WTC11 (cell line): ENCODE data around the gene CHRM1. TPM values are rescaled to one million over a fixed set of nuclear protein-coding genes. Genes with fewer than 3 reads are reported as not detected.

Source experiments
- ATAC-seq: fragments of 200-7000 bp; cut with Tn5 transposase; 2 replicates; pipeline ENCODE4 v1.10.0; 2021; ENCODE audit warnings: mild to moderate bottlenecking, moderate library complexity
- CTCF ChIA-PET: fragments of 300-600 bp; sonication (Branson Sonifier 250); formaldehyde crosslinking; loops from one replicate; lab custom pipeline; 2021; ENCODE audit warnings: antibody characterized with exemption; lab: Charles Lee
- POLR2A ChIA-PET: fragments of 350-600 bp; sonication (Branson Sonifier 250); formaldehyde crosslinking; loops from one replicate; lab custom pipeline; 2021; ENCODE audit warnings: antibody characterized with exemption; lab: Charles Lee
- DNase-seq: peaks from one replicate; pipeline ENCODE4 v3.0.0; 2021; ENCODE audit warnings: low spot score
- H3K27ac Mint-ChIP-seq: 2 replicates; pipeline ENCODE4 v1.8.0; 2021; ENCODE audit warnings: mixed read lengths
- H3K27me3 Mint-ChIP-seq: 2 replicates; pipeline ENCODE4 v1.8.0; 2021; ENCODE audit warnings: low read depth, mild to moderate bottlenecking, moderate library complexity, mixed read lengths
- H3K36me3 Mint-ChIP-seq: 2 replicates; pipeline ENCODE4 v1.8.0; 2021; ENCODE audit warnings: mixed read lengths
- H3K4me1 Mint-ChIP-seq: 2 replicates; pipeline ENCODE4 v1.8.0; 2022; ENCODE audit warnings: mixed read lengths
- H3K4me3 Mint-ChIP-seq: 2 replicates; pipeline ENCODE4 v1.8.0; 2021; ENCODE audit warnings: mild to moderate bottlenecking, moderate library complexity, mixed read lengths
- H3K9me3 Mint-ChIP-seq: 2 replicates; pipeline ENCODE4 v1.8.0; 2021; ENCODE audit warnings: mixed read lengths
- AR ChIP-seq: fragments of 250-450 bp; sonication (Bioruptor Pico); IDR thresholded peaks from 2 replicates; pipeline ENCODE4 v1.9.0; 2021; ENCODE audit warnings: mild to moderate bottlenecking
- ARID4B ChIP-seq: sonication (generic); formaldehyde crosslinking; IDR thresholded peaks from 2 replicates; pipeline ENCODE4 v1.8.0; 2023; ENCODE audit warnings: missing genetic modification reagents, mild to moderate bottlenecking, borderline replicate concordance
- ATF2 ChIP-seq: sonication (generic); formaldehyde crosslinking; IDR thresholded peaks from 2 replicates; pipeline ENCODE4 v1.8.1; 2022; ENCODE audit warnings: low read depth, missing genetic modification reagents, borderline replicate concordance
- CBFB ChIP-seq: sonication (generic); formaldehyde crosslinking; IDR thresholded peaks from 2 replicates; pipeline ENCODE4 v1.8.1; 2022; ENCODE audit warnings: mild to moderate bottlenecking, low read depth, missing genetic modification reagents
- ELF4 ChIP-seq: sonication (generic); formaldehyde crosslinking; IDR thresholded peaks from 2 replicates; pipeline ENCODE4 v1.8.1; 2022; ENCODE audit warnings: low read depth, mild to moderate bottlenecking, moderate library complexity, missing genetic modification reagents
- FOXK1 ChIP-seq: sonication (generic); formaldehyde crosslinking; IDR thresholded peaks from 2 replicates; pipeline ENCODE4 v1.8.0; 2022; ENCODE audit warnings: mild to moderate bottlenecking, moderate library complexity, missing genetic modification reagents
- GABPB1 ChIP-seq: sonication (generic); formaldehyde crosslinking; IDR thresholded peaks from 2 replicates; pipeline ENCODE4 v1.8.1; 2023; ENCODE audit warnings: mild to moderate bottlenecking, missing genetic modification reagents
- GRHL2 ChIP-seq: fragments of 250-450 bp; sonication (Bioruptor Pico); IDR thresholded peaks from 2 replicates; pipeline ENCODE4 v1.8.0; 2022; ENCODE audit warnings: mild to moderate bottlenecking, moderate library complexity; ENCODE audit not compliant: insufficient replicate concordance, severe bottlenecking
- HMGA2 ChIP-seq: fragments of 250-450 bp; sonication (Bioruptor Pico); IDR thresholded peaks from 2 replicates; pipeline ENCODE4 v1.4.0; 2021; ENCODE audit warnings: mild to moderate bottlenecking, moderate library complexity
- IRF1 ChIP-seq: sonication (generic); formaldehyde crosslinking; IDR thresholded peaks from 2 replicates; pipeline ENCODE4 v1.8.0; 2023; ENCODE audit warnings: missing genetic modification reagents
- JAZF1 ChIP-seq: fragments of 250-450 bp; sonication (Bioruptor Pico); IDR thresholded peaks from 2 replicates; pipeline ENCODE4 v1.9.0; 2021; ENCODE audit warnings: moderate library complexity, mild to moderate bottlenecking, inconsistent platforms
- MXD4 ChIP-seq: fragments of 250-450 bp; sonication (Bioruptor Pico); IDR thresholded peaks from 2 replicates; pipeline ENCODE4 v1.8.0; 2021; ENCODE audit warnings: mild to moderate bottlenecking, moderate library complexity, borderline replicate concordance
- NR2C2 ChIP-seq: sonication (generic); formaldehyde crosslinking; IDR thresholded peaks from 2 replicates; pipeline ENCODE4 v1.8.0; 2022; ENCODE audit warnings: mild to moderate bottlenecking, missing genetic modification reagents
- ZBTB21 ChIP-seq: sonication (generic); formaldehyde crosslinking; IDR thresholded peaks from 2 replicates; pipeline ENCODE4 v1.8.1; 2023; ENCODE audit warnings: mild to moderate bottlenecking, missing genetic modification reagents, borderline replicate concordance
- ZNF317 ChIP-seq: sonication (generic); formaldehyde crosslinking; IDR thresholded peaks from 2 replicates; pipeline ENCODE4 v1.8.1; 2023; ENCODE audit warnings: low read depth, mild to moderate bottlenecking, moderate library complexity, missing genetic modification reagents, borderline replicate concordance
- total RNA-seq: library from RNA; stranded (reverse); gene quantifications from 3 replicates; pipeline ENCODE4 v1.2.3, GENCODE V29; 2021
- TF ChIP-seq, protein P1 (sequence below): sonication (generic); formaldehyde crosslinking; IDR thresholded peaks from 2 replicates; pipeline ENCODE4 v1.8.0; 2022; ENCODE audit warnings: mild to moderate bottlenecking, missing genetic modification reagents
- TF ChIP-seq, protein P2 (sequence below): sonication (generic); formaldehyde crosslinking; IDR thresholded peaks from 2 replicates; pipeline ENCODE4 v1.8.0; 2022; ENCODE audit warnings: missing genetic modification reagents
- TF ChIP-seq, protein P3 (sequence below): sonication (generic); formaldehyde crosslinking; IDR thresholded peaks from 2 replicates; pipeline ENCODE4 v1.8.0; 2022; ENCODE audit warnings: mild to moderate bottlenecking, missing genetic modification reagents

The CHRM1 gene
- total RNA-seq, 1 experiment from 2014 or later: not detected

- TF ChIP-seq ARID4B (CRISPR knock-in tag): no peak
- TF ChIP-seq GRHL2: no peak
- no peak for TF ChIP-seq JAZF1 (CRISPR knock-in tag)
- no peak for TF ChIP-seq ATF2 (CRISPR knock-in tag)
- no peak for TF ChIP-seq GABPB1 (CRISPR knock-in tag)
- no peak for TF ChIP-seq CBFB (CRISPR knock-in tag)
- no peak for TF ChIP-seq AR
- TF ChIP-seq HMGA2: no peak
- TF ChIP-seq, all 79 proteins: peak for 3
Measured at GRCh38 chr11:62879235-62879978, 41.8 kb downstream of the CHRM1 start (continued).

DNA sequence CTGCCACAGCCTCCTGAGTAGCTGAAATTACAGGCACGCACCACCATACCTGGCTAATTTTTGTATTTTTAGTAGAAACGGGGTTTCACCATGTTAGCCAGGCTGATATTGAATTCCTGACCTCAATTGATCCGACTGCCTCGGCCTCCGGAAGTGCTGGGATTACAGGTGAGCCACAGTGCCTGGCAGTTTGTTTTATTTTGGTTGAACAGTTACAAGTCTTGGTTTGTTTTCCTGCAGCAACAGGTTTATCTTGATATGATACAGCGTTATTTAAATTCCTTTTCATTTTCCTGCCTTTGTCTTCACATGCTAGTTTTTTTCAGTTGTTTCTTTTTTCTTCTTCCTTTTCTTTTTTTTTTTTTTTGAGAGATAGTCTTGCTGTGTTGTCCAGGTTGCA lies 44.5 kb downstream of the CHRM1 start:
- ChIA-PET POLR2A (no interaction called here), CTCF (no interaction called here)
- peaks cover 42% of the 10 kb centered on the region for H3K36me3 Mint-ChIP-seq
- TF ChIP-seq, protein P1, sequence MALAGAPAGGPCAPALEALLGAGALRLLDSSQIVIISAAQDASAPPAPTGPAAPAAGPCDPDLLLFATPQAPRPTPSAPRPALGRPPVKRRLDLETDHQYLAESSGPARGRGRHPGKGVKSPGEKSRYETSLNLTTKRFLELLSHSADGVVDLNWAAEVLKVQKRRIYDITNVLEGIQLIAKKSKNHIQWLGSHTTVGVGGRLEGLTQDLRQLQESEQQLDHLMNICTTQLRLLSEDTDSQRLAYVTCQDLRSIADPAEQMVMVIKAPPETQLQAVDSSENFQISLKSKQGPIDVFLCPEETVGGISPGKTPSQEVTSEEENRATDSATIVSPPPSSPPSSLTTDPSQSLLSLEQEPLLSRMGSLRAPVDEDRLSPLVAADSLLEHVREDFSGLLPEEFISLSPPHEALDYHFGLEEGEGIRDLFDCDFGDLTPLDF (CRISPR knock-in tag): no peak
- TF ChIP-seq NR2C2 (no peak), ZNF317 (CRISPR knock-in tag) (no peak), ZBTB21 (CRISPR knock-in tag) (no peak), FOXK1 (no peak), IRF1 (no peak), ELF4 (CRISPR knock-in tag) (no peak), MXD4 (CRISPR knock-in tag) (no peak)
- TF ChIP-seq, protein P2, sequence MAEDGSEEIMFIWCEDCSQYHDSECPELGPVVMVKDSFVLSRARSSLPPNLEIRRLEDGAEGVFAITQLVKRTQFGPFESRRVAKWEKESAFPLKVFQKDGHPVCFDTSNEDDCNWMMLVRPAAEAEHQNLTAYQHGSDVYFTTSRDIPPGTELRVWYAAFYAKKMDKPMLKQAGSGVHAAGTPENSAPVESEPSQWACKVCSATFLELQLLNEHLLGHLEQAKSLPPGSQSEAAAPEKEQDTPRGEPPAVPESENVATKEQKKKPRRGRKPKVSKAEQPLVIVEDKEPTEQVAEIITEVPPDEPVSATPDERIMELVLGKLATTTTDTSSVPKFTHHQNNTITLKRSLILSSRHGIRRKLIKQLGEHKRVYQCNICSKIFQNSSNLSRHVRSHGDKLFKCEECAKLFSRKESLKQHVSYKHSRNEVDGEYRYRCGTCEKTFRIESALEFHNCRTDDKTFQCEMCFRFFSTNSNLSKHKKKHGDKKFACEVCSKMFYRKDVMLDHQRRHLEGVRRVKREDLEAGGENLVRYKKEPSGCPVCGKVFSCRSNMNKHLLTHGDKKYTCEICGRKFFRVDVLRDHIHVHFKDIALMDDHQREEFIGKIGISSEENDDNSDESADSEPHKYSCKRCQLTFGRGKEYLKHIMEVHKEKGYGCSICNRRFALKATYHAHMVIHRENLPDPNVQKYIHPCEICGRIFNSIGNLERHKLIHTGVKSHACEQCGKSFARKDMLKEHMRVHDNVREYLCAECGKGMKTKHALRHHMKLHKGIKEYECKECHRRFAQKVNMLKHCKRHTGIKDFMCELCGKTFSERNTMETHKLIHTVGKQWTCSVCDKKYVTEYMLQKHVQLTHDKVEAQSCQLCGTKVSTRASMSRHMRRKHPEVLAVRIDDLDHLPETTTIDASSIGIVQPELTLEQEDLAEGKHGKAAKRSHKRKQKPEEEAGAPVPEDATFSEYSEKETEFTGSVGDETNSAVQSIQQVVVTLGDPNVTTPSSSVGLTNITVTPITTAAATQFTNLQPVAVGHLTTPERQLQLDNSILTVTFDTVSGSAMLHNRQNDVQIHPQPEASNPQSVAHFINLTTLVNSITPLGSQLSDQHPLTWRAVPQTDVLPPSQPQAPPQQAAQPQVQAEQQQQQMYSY (CRISPR knock-in tag): no peak
- TF ChIP-seq, protein P3, sequence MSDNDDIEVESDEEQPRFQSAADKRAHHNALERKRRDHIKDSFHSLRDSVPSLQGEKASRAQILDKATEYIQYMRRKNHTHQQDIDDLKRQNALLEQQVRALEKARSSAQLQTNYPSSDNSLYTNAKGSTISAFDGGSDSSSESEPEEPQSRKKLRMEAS (CRISPR knock-in tag): no peak

More for the DNA sequence above, 44.5 kb downstream of the CHRM1 start:
- H3K27me3 Mint-ChIP-seq: peaks cover 3% of the 10 kb centered on the region; the same call in 1 of the 2 replicates
- H3K4me3 Mint-ChIP-seq: no peak overlapping the region
- DNase-seq (no peak), ATAC-seq (no peak)
- H3K9me3 Mint-ChIP-seq: no peaks in the 10 kb centered on the region
- peaks cover 22% of the 10 kb centered on the region for H3K4me1 Mint-ChIP-seq
- H3K27ac Mint-ChIP-seq: peak overlapping the region; percentile 26; the same call in 1 of the 2 replicates
